Activated CD4-positive, alpha-beta memory T cell treated with anti-CD3 and anti-CD28 coated beads for 36 hours (primary cell): ENCODE data around the gene POLR3C. TPM values are rescaled to one million over a fixed set of nuclear protein-coding genes. Genes with fewer than 3 reads are reported as not detected.

Experiments
- CTCF ChIA-PET: fragments of 350-600 bp; sonication (Branson Sonifier 250); formaldehyde crosslinking; loops from one replicate; lab custom pipeline; 2021; ENCODE audit warnings: antibody characterized with exemption, inconsistent platforms; lab: Charles Lee
- POLR2A ChIA-PET: fragments of 350-600 bp; sonication (Branson Sonifier 250); formaldehyde crosslinking; loops from one replicate; lab custom pipeline; 2021; ENCODE audit warnings: antibody characterized with exemption; lab: Charles Lee
- DNase-seq: peaks from one replicate; pipeline ENCODE4 v3.0.0-alpha.2; 2020
- H3K27ac Mint-ChIP-seq: one replicate; pipeline ENCODE4 v1.8.0; 2021; ENCODE audit warnings: mixed read lengths
- H3K27me3 Mint-ChIP-seq: one replicate; pipeline ENCODE4 v1.8.0; 2021; ENCODE audit warnings: mixed read lengths
- H3K36me3 Mint-ChIP-seq: one replicate; pipeline ENCODE4 v1.8.0; 2021; ENCODE audit warnings: mixed read lengths
- H3K4me1 Mint-ChIP-seq: one replicate; pipeline ENCODE4 v1.8.0; 2021; ENCODE audit warnings: low read depth, mixed read lengths
- H3K4me3 Mint-ChIP-seq: one replicate; pipeline ENCODE4 v1.8.0; 2021; ENCODE audit warnings: mild to moderate bottlenecking, mixed read lengths
- H3K9me3 Mint-ChIP-seq: one replicate; pipeline ENCODE4 v1.8.0; 2021; ENCODE audit warnings: mixed read lengths
- intact Hi-C: fragments of 100-400 bp; cut with micrococcal nuclease; formaldehyde crosslinking; loops from one replicate; pipeline ENCODE4 v1.15.1; 2023
- total RNA-seq, 2 experiments: library from RNA; stranded (reverse); gene quantifications; one replicate each; pipeline ENCODE4 v1.2.3, GENCODE V29; 2021

POLR3C gene
- total RNA-seq, 2 experiments from 2014 or later: 27.3 to 28.9 TPM

GRCh38 chr1:145874646-145875045, 50.6 kb downstream of the POLR3C start:
- no peak for DNase-seq
- intact Hi-C loops: no loop called here
- Mint-ChIP-seq H3K36me3 (no peaks in the 10 kb centered on the region), H3K9me3 (no peaks in the 10 kb centered on the region), H3K27ac (no peak overlapping the region), H3K4me1 (peaks cover 14% of the 10 kb centered on the region), H3K4me3 (no peak overlapping the region), H3K27me3 (no peaks in the 10 kb centered on the region)
- ChIA-PET POLR2A (no interaction called here), CTCF (interaction anchor here (1.6 to 3.0 kb wide), 2 partner anchors 17 to 29 kb away, joined by 6 to 11 read pairs; partner anchors contain the start of gene NUDT17)

DNA sequence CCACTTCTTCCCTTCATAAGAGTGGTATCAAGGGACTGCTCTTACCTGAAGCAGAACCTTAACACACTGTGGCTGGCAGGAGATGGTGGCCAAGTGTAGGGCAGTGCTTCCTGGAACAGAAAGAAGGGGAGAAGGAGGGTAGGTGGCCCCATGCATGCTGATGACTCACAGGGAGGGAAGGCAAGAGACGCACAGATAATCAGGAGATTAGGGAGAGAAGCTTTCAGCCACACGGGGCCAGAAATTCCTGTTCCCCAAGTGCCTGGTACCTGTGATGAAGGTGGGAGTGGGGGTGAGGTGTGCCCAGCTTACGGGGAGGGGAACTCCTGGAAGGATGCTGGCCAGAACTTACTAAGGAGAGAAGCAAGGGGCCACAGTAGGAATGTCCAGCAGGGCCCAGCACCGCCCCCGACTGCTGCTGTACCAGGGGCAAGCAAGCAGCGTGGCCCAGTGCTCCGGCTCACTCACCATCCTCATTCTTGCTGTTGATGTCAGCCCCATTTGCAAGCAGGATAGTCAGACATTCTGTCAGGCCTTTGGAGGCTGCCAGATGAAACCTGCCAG, 54.0 kb downstream of the POLR3C start:
- H3K27me3 Mint-ChIP-seq: no peaks in the 10 kb centered on the region
- no peak for DNase-seq
- no peaks in the 10 kb centered on the region for H3K9me3 Mint-ChIP-seq
- no peak overlapping the region for H3K4me3 Mint-ChIP-seq
- intact Hi-C loops: no loop called here
- no peak overlapping the region for H3K27ac Mint-ChIP-seq
- CTCF ChIA-PET: no interaction called here
- POLR2A ChIA-PET: no interaction called here
- H3K36me3 Mint-ChIP-seq: no peaks in the 10 kb centered on the region
- H3K4me1 Mint-ChIP-seq: no peaks in the 10 kb centered on the region

DNA sequence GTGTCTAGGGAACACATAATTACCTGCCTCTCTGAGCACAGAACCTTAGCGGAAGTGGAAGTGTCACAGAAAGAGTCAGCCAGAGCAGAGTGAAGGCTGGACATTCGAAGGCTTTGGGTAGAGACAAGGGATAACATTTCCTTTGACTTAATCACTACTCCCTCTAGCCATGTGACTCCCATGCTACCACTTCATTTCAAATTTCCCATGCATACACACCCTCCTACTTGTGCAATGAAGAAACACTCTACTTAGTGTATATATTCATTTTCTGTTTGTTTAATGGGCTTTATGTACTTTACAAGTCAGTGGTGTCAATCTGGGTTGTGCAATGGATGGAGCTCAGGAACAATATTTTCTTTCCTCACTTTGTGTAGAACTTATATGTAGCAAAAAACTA, 54.7 kb downstream of the POLR3C start:
- no peak for DNase-seq
- ChIA-PET POLR2A (no interaction called here), CTCF (interaction anchor here (0.6 to 1.7 kb wide), 3 partner anchors 20 to 33 kb away, joined by 3 to 6 read pairs (median 4); partner anchors contain the start of genes NUDT17 and PIAS3)
- Mint-ChIP-seq H3K27me3 (peaks cover 4% of the 10 kb centered on the region), H3K4me3 (no peak overlapping the region), H3K36me3 (no peaks in the 10 kb centered on the region), H3K9me3 (no peaks in the 10 kb centered on the region), H3K4me1 (no peaks in the 10 kb centered on the region), H3K27ac (no peak overlapping the region)
- intact Hi-C loops: no loop called here

DNA sequence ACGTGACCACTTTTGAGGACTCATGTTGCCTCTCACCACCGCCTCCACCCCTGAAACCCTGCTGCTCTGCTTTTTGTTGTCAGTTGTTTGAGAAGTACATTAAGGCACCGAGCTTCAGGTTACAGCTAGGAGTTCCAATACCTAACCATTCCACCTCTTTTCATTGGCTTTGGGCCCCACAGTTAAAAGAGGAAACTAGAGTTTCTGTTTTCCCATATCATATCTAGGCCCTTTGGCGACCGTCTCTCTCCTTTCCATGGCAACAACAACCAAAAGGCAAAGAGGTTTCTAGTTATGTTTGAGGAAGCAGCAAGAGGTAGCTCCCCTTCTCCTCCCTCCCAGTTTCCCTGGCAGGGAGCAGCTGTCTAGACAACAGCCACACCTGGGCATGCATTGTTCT, 55.8 kb downstream of the POLR3C start:
- H3K4me3 Mint-ChIP-seq: no peak overlapping the region
- peaks cover 2% of the 10 kb centered on the region for H3K4me1 Mint-ChIP-seq
- peaks cover 11% of the 10 kb centered on the region for H3K27me3 Mint-ChIP-seq
- DNase-seq: no peak
- no peaks in the 10 kb centered on the region for H3K9me3 Mint-ChIP-seq
- ChIA-PET CTCF (interaction anchor here (1.3 to 1.7 kb wide), 5 partner anchors 12 to 98 kb away, joined by 3 to 8 read pairs (median 4); partner anchors contain the start of genes NUDT17 and PIAS3), POLR2A (interaction anchor here (0.6 kb wide), 1 partner anchor 37 kb away, joined by 3 read pairs; no protein-coding TSS in a partner anchor)
- no peaks in the 10 kb centered on the region for H3K36me3 Mint-ChIP-seq
- intact Hi-C loops: no loop called here
- no peak overlapping the region for H3K27ac Mint-ChIP-seq

GRCh38 chr1:145884675-145885074, 60.7 kb downstream of the POLR3C start:
- no peak for DNase-seq
- no peak overlapping the region for H3K27ac Mint-ChIP-seq
- H3K4me3 Mint-ChIP-seq: no peak overlapping the region
- intact Hi-C loops: loop anchor here (1.0 kb wide), 1 partner anchor 25 kb away; the partner anchor contains the start of gene PIAS3
- ChIA-PET CTCF (interaction anchor here (2.7 to 4.7 kb wide), 2 partner anchors 39 to 123 kb away, joined by 8 to 23 read pairs; partner anchors contain the start of gene NUDT17), POLR2A (no interaction called here)
- no peaks in the 10 kb centered on the region for H3K9me3 Mint-ChIP-seq
- peaks cover 19% of the 10 kb centered on the region for H3K4me1 Mint-ChIP-seq
- no peaks in the 10 kb centered on the region for H3K36me3 Mint-ChIP-seq
- H3K27me3 Mint-ChIP-seq: peaks cover 18% of the 10 kb centered on the region

DNA sequence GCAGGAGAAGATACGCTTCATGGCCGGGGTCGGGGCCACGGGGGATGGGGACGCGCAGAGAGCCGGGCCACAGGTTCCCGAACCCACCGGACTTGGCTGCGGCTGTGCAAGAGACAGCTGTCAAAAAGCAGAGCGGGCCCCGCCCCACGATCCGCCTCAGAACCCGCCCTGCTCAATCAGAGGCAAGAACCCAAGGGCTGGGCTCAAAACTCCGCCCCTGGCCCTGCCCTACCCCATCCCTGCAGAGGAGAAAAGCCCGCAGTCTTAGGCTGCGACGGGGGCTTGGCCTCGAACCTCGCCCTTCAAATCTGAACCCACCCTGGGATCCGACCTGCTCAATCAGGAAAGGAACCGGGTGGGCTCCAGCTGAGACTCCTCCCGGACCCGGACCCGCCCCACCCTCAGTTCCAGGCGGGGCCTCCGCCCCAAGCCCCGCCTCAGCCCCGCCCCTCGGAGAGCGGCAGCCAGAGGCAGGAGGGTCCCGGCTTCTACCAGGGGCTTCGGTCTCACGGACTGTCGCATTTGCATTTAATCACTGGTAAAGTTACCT, 61.8 kb downstream of the POLR3C start, which contains the start of gene ANKRD35:
Gene ANKRD35, minus strand, starts transcription at position 129 of the 550 bp plus-strand sequence. Its CDS starts 108 bp downstream, at position 21.
- intact Hi-C loops: loop anchor here (1.0 kb wide), 1 partner anchor 27 kb away; the partner anchor contains the start of gene PIAS3
- H3K27ac Mint-ChIP-seq: no peak within 1 kb of the TSS
- POLR2A ChIA-PET: interaction anchor here (1.3 kb wide), 2 partner anchors 27 to 68 kb away, joined by 3 to 4 read pairs; partner anchors contain the start of gene PIAS3

DNA sequence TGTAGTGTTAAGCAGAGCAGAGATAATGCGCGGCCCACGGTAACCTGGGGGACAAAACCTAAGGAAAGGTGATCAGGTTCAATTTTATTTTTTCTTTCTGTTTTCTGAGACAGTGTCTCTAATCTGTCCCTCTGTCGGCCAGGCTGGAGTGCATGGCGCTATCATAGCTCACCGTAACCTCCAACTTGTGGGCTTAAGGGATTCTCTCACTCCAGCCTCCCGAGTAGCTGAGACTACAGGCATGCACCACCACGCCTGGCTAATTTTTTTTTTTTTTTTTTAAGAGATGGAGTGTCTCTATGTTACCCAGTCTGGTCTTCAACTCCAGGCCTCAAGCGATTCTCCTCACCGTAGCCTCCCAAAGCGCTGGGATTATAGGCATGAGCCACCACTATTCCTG, 62.4 kb downstream of the POLR3C start:
- Mint-ChIP-seq H3K27ac (no peak overlapping the region), H3K4me3 (peak overlapping the region; percentile 78), H3K27me3 (peaks cover 18% of the 10 kb centered on the region), H3K36me3 (no peaks in the 10 kb centered on the region), H3K9me3 (no peaks in the 10 kb centered on the region), H3K4me1 (peaks cover 19% of the 10 kb centered on the region)
- ChIA-PET POLR2A (interaction anchor here (1.3 kb wide), 2 partner anchors 28 to 68 kb away, joined by 3 to 4 read pairs; partner anchors contain the start of gene PIAS3), CTCF (interaction anchor here (0.6 to 2.7 kb wide), 3 partner anchors 9 to 121 kb away, joined by 3 to 15 read pairs (median 8); partner anchors contain the start of gene NUDT17)
- DNase-seq: no peak
- intact Hi-C loops: no loop called here

More for the DNA sequence above, 61.8 kb downstream of the POLR3C start, which contains the start of gene ANKRD35:
- CTCF ChIA-PET: interaction anchor here (2.2 to 2.7 kb wide), 2 partner anchors 40 to 121 kb away, joined by 8 to 15 read pairs; partner anchors contain the start of gene NUDT17
- H3K4me1 Mint-ChIP-seq: peaks cover 19% of the 10 kb centered on the region
- peak; percentile 92 for DNase-seq
- H3K36me3 Mint-ChIP-seq: no peaks in the 10 kb centered on the region
- H3K4me3 Mint-ChIP-seq: peak within 1 kb of the TSS; percentile 78
- H3K27me3 Mint-ChIP-seq: peaks cover 18% of the 10 kb centered on the region
- no peaks in the 10 kb centered on the region for H3K9me3 Mint-ChIP-seq

DNA sequence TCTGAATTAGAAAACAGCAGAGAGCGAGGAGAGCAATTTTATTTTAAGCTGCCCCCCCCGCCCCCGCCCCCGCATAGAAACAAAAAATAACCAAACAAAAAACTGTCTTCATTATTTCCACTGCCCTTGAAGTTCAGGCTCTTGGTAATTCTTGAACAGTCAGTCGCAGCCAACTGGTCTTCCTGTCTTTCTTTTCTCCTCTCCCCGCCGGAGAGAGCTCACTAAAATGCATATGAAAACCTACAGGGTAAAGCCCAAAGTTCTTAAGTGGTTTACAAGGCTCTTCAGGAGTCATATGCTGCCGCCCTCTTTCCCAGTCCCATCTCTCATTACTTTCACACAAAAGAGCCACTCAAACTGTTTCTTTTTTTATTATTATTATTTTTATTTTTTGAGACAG, 62.8 kb downstream of the POLR3C start:
- H3K36me3 Mint-ChIP-seq: no peaks in the 10 kb centered on the region
- POLR2A ChIA-PET: interaction anchor here (1.3 kb wide), 1 partner anchor 67 kb away, joined by 3 read pairs; no protein-coding TSS in a partner anchor

DNA sequence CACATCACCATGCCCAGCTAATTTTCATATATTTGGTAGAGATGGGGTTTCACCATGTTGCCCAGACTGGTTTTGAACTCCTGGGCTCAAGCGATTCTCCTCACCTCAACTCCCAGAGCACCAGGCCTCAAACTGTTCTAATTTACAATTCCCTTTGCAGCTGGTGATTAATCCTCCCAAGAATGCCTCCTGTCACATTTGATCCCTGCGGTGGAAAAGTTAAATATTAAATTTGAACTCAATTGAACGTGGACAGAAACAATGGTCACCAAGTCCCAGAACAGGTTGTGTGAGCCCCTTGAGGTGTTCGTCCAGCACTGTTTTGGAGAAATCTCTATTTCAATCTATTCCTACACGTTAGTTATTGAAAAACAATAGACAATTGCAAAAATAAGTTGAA, 63.6 kb downstream of the POLR3C start:
- CTCF ChIA-PET: no interaction called here
- peaks cover 18% of the 10 kb centered on the region for H3K27me3 Mint-ChIP-seq
- H3K36me3 Mint-ChIP-seq: no peaks in the 10 kb centered on the region
- no peak for DNase-seq
- H3K4me1 Mint-ChIP-seq: peaks cover 19% of the 10 kb centered on the region
- intact Hi-C loops: no loop called here
- H3K4me3 Mint-ChIP-seq: no peak overlapping the region
- POLR2A ChIA-PET: no interaction called here
- no peak overlapping the region for H3K27ac Mint-ChIP-seq
- H3K9me3 Mint-ChIP-seq: no peaks in the 10 kb centered on the region

More for the DNA sequence above, 62.8 kb downstream of the POLR3C start:
- Mint-ChIP-seq H3K27ac (no peak overlapping the region), H3K9me3 (no peaks in the 10 kb centered on the region), H3K4me3 (peak overlapping the region; percentile 36), H3K27me3 (peaks cover 18% of the 10 kb centered on the region), H3K4me1 (peaks cover 19% of the 10 kb centered on the region)
- no peak for DNase-seq
- CTCF ChIA-PET: interaction anchor here (0.6 to 2.7 kb wide), 3 partner anchors 8 to 120 kb away, joined by 3 to 15 read pairs (median 8); partner anchors contain the start of gene NUDT17
- intact Hi-C loops: no loop called here

DNA sequence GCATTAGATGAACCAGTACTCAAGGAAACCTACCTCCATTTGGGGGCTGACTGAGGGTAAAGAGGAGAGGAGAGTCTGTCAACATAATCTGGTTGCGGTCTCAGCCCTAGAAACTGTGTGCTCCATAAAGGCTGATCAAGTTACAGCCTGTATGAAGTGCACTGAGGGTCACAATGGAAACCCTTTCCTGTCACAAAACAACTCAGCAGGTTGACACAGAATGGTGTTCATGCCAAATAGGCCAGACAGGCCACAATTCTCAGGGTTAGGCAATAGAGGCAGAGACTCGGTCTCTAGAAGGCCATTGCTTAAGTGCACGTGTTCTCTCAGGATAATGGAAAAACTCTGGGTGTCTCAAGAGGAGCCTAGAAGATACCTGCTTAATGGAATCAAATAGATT, 65.7 kb downstream of the POLR3C start:
- DNase-seq: no peak
- H3K27me3 Mint-ChIP-seq: peaks cover 7% of the 10 kb centered on the region
- H3K4me3 Mint-ChIP-seq: no peak overlapping the region
- H3K36me3 Mint-ChIP-seq: no peaks in the 10 kb centered on the region
- H3K4me1 Mint-ChIP-seq: peaks cover 17% of the 10 kb centered on the region
- H3K27ac Mint-ChIP-seq: no peak overlapping the region
- CTCF ChIA-PET: interaction anchor here (1.1 kb wide), 1 partner anchor 44 kb away, joined by 3 read pairs; the partner anchor contains the start of gene NUDT17
- H3K9me3 Mint-ChIP-seq: no peaks in the 10 kb centered on the region
- POLR2A ChIA-PET: no interaction called here
- intact Hi-C loops: no loop called here

- H3K27me3 Mint-ChIP-seq: no peaks in the 10 kb centered on the region
- H3K4me1 Mint-ChIP-seq: peaks cover 7% of the 10 kb centered on the region
- intact Hi-C loops: loop anchor here (1.0 kb wide), 1 partner anchor 122 kb away; no protein-coding TSS in a partner anchor
Observed at GRCh38 chr1:145891143-145891542, 67.1 kb downstream of the POLR3C start.

More at GRCh38 chr1:145891143-145891542, 67.1 kb downstream of the POLR3C start:
- Mint-ChIP-seq H3K27ac (no peak overlapping the region), H3K4me3 (no peak overlapping the region), H3K36me3 (no peaks in the 10 kb centered on the region), H3K9me3 (no peaks in the 10 kb centered on the region)
- ChIA-PET CTCF (interaction anchor here (0.6 to 3.6 kb wide), 22 partner anchors 8 to 131 kb away, joined by 3 to 35 read pairs (median 5); partner anchors contain the start of genes HJV, ITGA10, NUDT17 and PIAS3), POLR2A (interaction anchor here (1.8 kb wide), 1 partner anchor 32 kb away, joined by 4 read pairs; no protein-coding TSS in a partner anchor)
- DNase-seq: no peak
